Hematopoietic multipotent progenitor cell treated with erythropoietin and hydrocortisone succinate and interleukin-3 and kit ligand, for 4 days (in vitro differentiated cells): ENCODE measurements around the gene STMN1.
"Not testable (repeated sequence)": the region's sequence is repeated elsewhere in the genome, so short reads cannot be mapped to it uniquely, and the experiment has no call there.

ENCODE experiments used
- DNase-seq: peaks from one replicate; pipeline ENCODE4 v3.0.0-alpha.2; 2015

STMN1 gene

GRCh38 chr1:25905680-25906643 is at the start of gene STMN1:
Gene STMN1 (minus strand): TSS chr1:25906419. CDS start chr1:25904676, 1,743 bp downstream.
- DNase-seq = peak; percentile 98

GRCh38 chr1:25955553-25955952 is 49.3 kb upstream of the STMN1 start:
- no peak for DNase-seq

- DNase-seq = no peak
These were observed 48.2 kb upstream of the STMN1 start for GRCh38 chr1:25954282-25954938.

- no peak for DNase-seq
These were observed 46.7 kb upstream of the STMN1 start for GRCh38 chr1:25952841-25953401.

GRCh38 chr1:25948641-25949040 is 42.4 kb upstream of the STMN1 start:
- DNase-seq = no peak

DNA sequence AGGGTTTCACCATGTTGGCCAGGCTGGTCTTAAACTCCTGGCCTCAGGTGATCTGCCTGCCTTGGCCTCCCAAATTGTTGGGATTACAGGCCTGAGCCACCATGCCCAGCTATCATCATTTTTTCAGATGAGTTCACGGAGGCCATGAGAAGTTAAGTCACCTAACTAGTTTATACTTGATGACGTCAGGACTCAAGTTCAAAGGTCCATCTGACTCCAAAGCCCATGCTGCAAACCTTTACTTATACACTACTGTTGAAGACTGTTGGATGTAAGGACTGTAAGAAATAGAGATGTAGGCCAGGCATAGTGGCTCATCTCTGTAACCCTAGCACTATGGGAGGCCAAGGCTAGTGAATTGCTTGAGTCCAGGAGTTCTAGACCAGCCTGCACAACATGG is 40.8 kb upstream of the STMN1 start:
- no peak for DNase-seq

- DNase-seq = no peak
These were observed 39.5 kb upstream of the STMN1 start for GRCh38 chr1:25945761-25946160.

DNA sequence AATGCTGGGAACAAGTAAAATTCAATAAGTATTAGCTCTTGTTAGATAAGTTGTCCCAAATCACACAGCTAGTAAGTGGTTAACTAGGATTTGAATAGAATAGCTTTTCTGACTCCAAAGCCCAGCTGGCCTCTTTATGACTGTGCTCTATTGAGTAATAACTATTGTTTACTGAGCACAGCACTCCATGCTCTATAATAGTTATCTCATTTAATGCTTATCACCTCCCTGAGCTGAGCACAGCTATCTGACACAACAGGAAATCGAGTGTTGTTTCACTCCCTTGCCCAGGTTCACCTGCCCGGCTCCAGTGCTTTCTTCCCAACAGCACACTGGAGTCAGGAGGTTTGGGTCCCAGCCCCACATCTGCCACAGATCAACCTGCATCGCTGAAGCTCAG is 38.8 kb upstream of the STMN1 start:
- no peak for DNase-seq

GRCh38 chr1:25943511-25943910 is 37.3 kb upstream of the STMN1 start:
- DNase-seq = not testable (repeated sequence)

- no peak for DNase-seq
These were observed 30.7 kb upstream of the STMN1 start for GRCh38 chr1:25936947-25937346.

GRCh38 chr1:25933479-25934365 is 27.5 kb upstream of the STMN1 start:
- DNase-seq = peak; percentile 81

DNA sequence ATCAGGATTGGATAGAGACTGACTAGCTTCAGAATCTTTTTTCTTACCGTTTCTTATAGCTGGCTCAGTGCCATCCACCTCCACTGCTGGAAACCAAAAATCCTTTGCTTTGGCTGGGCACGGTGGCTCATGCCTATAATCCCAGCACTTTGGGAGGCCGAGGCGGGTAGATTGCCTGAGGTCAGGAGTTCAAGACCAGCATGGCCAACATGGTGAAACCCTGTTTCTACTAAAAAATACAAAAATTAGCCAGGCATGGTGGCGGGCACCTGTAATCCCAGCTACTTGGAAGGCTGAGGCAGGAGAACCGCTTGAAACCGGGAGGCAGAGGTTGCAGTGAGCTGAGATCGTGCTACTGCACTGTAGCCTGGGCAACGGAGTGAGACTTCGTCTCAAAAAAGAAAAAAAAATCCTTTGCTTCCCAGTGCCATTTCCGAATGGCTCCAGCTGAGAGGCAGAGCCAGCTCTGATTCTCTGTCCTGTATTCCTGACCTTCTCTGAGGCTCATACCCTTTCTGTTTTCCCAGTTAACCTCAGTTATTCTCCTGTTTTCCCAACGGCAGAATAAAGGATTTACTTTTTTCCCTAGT is 26.7 kb upstream of the STMN1 start:
- not testable (repeated sequence) for DNase-seq

DNA sequence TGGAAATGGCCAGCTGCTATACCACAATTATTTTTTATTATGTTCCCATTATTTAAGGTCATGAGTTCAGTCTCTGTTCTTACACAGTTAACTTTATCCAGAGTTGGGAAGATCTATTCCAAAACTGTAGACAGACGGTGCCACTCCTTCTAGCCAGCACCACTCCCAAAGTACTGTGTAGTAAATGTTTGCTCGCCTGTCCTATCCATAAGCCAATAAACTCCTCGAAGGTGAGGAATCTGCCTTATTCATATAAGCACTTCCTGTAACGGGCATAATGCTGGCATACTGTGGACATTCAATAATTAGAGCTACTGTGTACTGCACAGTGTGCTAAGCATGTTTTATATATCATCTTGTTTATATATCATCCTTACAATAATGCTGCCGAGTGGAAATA is 26.1 kb upstream of the STMN1 start:
- no peak for DNase-seq

DNA sequence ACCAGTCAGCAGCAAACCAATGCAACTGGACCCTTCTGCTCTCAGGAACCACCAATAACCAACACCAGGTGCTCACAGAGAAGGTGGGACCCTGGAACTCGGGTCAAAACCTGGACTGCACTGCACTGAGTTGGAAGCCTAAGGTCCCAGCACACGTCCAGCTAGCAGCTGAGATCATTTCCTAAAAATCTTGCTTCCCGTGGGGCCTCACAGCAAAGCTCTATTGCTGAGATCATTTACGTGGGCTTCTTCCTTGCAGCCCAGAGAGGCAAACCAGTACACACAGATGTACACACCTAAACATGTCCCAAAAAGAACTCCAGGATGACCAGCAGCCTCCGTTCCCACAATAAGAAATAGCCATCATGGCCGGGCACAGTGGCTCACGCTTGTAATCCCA is 22.8 kb upstream of the STMN1 start:
- no peak for DNase-seq

DNA sequence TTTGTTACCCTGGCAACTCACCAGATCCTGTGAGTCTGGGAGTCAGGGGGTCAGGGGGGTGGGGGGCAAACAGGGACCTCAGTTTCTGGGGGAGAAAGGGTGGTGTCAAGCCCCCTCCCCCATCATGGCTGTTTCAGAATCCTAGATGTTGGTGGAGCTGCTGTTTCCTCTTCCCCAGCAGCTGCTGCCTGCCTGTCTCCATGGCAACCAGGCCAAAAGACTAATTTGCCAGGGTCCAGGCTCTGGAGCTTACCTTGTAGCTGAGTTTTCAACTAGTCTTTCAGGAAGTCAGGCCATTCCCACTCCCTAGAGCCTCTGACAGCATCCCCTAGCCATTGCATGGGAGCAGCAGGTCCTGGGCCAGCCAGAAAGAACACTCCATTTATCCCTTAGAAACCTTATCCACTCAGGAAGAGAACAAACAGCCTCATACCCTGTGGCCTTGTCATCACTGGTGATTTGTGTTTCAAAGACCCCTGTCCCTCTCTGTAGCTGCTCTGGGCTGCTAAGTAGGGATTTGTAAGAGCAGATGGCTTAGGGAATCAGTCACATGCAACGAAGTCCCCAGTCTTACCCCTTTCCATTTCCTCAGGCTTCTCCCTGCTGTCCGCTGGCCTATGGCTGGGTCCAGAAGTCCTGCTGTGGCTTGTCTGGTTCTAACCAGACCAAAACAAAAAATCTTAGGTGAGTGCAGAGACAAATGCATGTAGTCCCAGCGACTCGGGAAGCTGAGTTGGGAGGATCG is 21.5 kb upstream of the STMN1 start:
- peak; percentile 52 for DNase-seq

DNA sequence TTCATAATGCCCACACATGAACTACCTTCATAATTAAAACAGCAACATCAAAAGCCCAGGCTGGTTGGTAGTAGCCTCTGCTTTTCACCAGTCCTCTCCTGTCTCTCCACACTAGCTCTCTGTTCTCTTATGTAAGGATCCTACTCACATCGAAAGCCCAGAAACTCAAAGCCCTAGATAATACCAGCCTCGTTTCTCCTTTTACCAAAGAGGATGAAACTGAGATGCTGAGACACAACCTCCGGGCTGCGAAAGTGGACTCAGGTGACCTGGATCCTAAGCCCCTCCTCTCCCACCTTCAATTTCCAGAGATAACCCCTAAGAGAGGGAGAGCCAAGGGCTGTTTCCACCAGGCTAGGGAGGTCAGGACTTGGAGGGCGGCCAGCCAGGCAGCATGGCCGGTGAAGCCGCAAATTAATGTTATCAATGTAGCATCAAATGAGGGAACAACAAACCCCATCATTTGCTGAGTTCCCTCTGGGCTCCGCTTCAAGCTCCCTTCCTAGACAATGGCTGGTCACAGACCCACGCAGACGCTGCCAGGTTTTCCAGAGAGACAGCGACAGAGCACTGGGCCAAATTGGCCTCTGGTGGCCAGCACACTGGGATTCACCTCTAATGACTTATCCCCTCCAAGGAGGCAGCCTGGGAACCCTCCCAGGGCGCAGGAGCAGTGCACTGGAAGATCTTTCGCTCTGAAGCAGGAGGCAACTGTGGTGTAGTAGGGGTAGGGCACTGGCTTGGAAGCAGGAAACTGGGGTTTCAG is 20.7 kb upstream of the STMN1 start:
- DNase-seq = no peak

GRCh38 chr1:25924454-25924853 is 18.2 kb upstream of the STMN1 start:
- peak; percentile 56 for DNase-seq

DNA sequence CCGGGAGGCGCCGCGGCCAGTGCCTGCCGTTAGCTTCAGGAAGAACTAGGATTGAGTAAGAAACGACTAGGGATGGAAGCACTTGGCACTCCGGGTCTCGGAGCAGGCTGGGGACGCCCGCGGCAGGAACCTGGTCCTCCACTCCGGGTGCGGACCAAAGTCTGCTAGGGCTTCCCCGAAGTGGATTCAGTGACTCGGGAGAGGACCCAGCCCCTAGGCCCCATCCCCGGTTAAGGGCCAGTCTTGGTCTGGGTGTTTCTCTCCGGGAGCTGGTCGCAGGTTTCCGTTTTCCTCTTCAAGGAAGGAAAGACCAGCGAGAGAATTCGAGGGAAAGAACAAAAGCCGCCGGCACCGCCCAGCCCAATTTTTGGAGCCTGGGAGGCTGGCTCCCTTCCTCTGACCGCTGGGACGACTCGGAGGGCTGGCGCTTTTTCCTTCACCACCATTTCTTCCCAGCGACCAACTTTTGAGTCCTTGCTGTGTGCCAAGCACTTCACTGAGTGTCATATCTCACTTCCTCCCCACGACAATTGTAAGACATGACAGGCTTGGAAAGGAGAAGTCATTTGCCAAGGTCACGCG is 16.8 kb upstream of the STMN1 start:
- peak; percentile 63 for DNase-seq

GRCh38 chr1:25922056-25922970 is 16.1 kb upstream of the STMN1 start:
- peak; percentile 82 for DNase-seq
